Mammary epithelial cell (primary cell): ENCODE data around the gene HDGFL2.

ENCODE experiments used
- CTCF ChIP-seq, 2 donors: IDR thresholded peaks in 1 of 2; conservative IDR thresholded peaks in 1 of 2; 2 replicates each; pipeline ENCODE4 v1.5.1; 2011 to 2012; ENCODE audit warnings: inconsistent platforms in 2 of 2, low read length in 2 of 2, mild to moderate bottlenecking in 2 of 2, control low read depth in 1 of 2, low read depth in 1 of 2; ENCODE audit not compliant: insufficient read depth in 1 of 2; ENCODE audit errors: extremely low read depth in 1 of 2
- EZH2 ChIP-seq: IDR thresholded peaks from 2 replicates; pipeline ENCODE4 v1.6.1; 2012; ENCODE audit warnings: low read length, inconsistent platforms, borderline replicate concordance

DNA sequence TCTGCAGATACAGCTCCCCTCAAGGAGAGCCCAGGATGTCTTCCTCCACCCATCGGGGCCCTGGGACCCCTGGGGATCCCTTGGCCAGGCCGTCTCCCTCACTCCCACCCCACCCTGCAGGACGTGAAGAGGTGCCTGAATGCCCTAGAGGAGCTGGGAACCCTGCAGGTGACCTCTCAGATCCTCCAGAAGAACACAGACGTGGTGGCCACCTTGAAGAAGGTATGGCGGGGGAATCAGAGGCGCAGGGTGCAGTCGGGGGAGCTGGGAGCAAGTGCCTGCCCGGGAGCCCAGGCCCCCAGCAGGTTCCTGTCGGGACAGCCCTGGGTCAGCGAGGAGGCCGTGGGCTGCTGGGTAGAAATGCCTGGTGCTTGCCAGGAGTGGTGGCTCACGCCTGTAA, 26.6 kb downstream of the HDGFL2 start:
- TF ChIP-seq CTCF (conservative IDR thresholded peaks at IDR 0.05 in 1 of 2, IDR thresholded peaks at IDR 0.05 in 1 of 2; ENCODE audit: extremely low read depth in 1 of 2, insufficient read depth in 1 of 2, low read depth in 1 of 2, low read length in 2 of 2) (no peak), EZH2 (no peak)
